Activated CD4-positive, alpha-beta T cell treated with anti-CD3 and anti-CD28 coated beads, Interleukin-2, Interleukin-6, amounts not matched to agents 100 ng/mL and 50 ng/mL, durations not matched to agents 16 hours and 8 hours (primary cell): Measurements from ENCODE around the gene UGDH.

Experiments
- DNase-seq: peaks from one replicate; pipeline ENCODE4 v3.0.0-alpha.2; 2020

The UGDH gene

DNA sequence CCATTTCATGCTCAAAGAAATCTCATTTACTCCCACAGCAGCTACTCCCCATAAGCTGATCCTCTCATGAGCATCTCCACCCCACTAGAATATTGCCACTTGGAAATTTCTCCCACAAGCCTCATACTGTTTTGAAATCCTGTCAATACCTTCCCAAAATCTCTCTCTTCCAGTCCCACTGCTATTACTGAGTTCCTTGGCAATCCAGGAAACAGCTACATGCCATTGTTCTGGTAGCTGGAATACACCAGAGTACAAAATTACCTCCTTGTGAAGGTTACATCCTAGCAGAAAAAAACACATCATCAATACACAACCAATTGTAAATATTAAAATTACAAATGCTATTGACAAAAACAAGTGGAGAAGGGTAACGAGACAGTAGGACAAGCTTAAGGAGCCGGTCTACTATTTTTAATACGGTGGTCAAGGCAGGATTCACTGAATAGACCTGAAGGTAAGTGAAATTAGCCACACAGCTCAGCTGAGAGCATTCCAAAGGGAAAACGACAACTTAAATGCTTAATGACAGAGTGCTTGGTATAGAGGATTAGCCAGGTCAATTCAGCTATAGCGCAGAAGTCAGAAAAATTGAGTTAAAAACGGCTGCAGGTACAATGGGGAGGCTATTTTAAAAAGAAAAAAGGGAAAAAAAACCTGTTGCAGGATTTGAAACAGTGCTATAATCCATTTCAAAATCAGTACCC lies 74.9 kb downstream of the UGDH start:
- no peak for DNase-seq

GRCh38 chr4:39451423-39452023 lies 75.7 kb downstream of the UGDH start:
- no peak for DNase-seq

DNA sequence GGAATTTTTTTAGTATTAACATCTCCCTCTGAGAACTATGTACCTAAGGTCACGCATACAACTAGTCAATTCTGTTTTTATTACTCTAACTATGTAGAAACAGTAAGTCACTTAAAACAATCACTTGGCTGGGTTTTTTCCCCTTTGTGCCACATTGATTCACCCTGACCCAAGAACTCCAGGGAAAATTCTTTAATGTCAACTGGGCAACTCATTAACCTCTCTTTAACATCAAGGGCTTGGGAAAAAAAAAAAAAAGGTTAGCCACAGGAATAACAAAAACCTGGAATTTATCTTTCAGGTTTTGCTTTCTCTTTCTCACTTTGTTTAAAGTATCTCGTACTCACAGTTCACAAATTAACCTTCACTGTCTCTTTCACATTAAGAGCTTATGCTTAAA lies 76.6 kb downstream of the UGDH start:
- no peak for DNase-seq
